Natural killer cell (primary cell): ENCODE data around the gene ACTR1B. TPM values are rescaled to one million over a fixed set of nuclear protein-coding genes. Genes with fewer than 3 reads are reported as not detected.

ENCODE experiments used
- ATAC-seq, 3 donors: fragments of 150-1000 bp in 2 of 3; fragments of 200-7000 bp in 1 of 3; cut with Tn5 transposase; 1 replicate in 1 of 3; 2 replicates in 2 of 3; pipeline ENCODE4 v1.10.0; 2021; ENCODE audit warnings: mild to moderate bottlenecking in 2 of 3, moderate library complexity in 2 of 3
- DNase-seq, 2 donors: peaks; one replicate each; pipeline versions ENCODE4 v3.0.0 to v3.0.0-alpha.2; 2013 to 2021; ENCODE audit warnings: mixed read lengths in 1 of 2
- H3K27ac ChIP-seq: one replicate; pipeline ENCODE4 v1.5.1; 2013; ENCODE audit warnings: mild to moderate bottlenecking, low read length
- H3K27me3 ChIP-seq: one replicate; pipeline ENCODE4 v1.6.1; 2013; ENCODE audit warnings: low read length; ENCODE audit not compliant: control insufficient read depth, insufficient read depth
- H3K36me3 ChIP-seq: one replicate; pipeline ENCODE4 v1.6.1; 2013; ENCODE audit warnings: low read length; ENCODE audit not compliant: control insufficient read depth, insufficient read depth
- H3K4me1 ChIP-seq: one replicate; pipeline ENCODE4 v1.6.1; 2013; ENCODE audit warnings: low read length; ENCODE audit not compliant: control insufficient read depth, insufficient read depth
- H3K4me3 ChIP-seq: one replicate; pipeline ENCODE4 v1.5.1; 2013; ENCODE audit warnings: low read length
- H3K9me3 ChIP-seq: one replicate; pipeline ENCODE4 v1.6.1; 2013; ENCODE audit warnings: low read length; ENCODE audit not compliant: control insufficient read depth, insufficient read depth
- H3K27ac Mint-ChIP-seq, 2 donors: one replicate each; pipeline ENCODE4 v1.8.0; 2022; ENCODE audit warnings: mild to moderate bottlenecking in 2 of 2, mixed read lengths in 2 of 2, moderate library complexity in 1 of 2
- H3K27me3 Mint-ChIP-seq, 2 donors: one replicate each; pipeline ENCODE4 v1.8.0; 2022; ENCODE audit warnings: low read depth in 2 of 2, mixed read lengths in 2 of 2
- H3K36me3 Mint-ChIP-seq: one replicate; pipeline ENCODE4 v1.8.0; 2022; ENCODE audit warnings: mixed read lengths
- H3K4me1 Mint-ChIP-seq, 2 donors: one replicate each; pipeline ENCODE4 v1.8.0; 2022; ENCODE audit warnings: mixed read lengths in 2 of 2
- H3K4me3 Mint-ChIP-seq: one replicate; pipeline ENCODE4 v1.8.0; 2022; ENCODE audit warnings: mild to moderate bottlenecking, moderate library complexity, mixed read lengths
- H3K9me3 Mint-ChIP-seq, 2 donors: one replicate each; pipeline ENCODE4 v1.8.0; 2022; ENCODE audit warnings: mixed read lengths in 2 of 2
- CTCF ChIP-seq: fragments of 200-600 bp; IDR thresholded peaks from one replicate; pipeline ENCODE4 v1.8.0; 2022; ENCODE audit warnings: antibody characterized with exemption
- WGBS: methylation state at CpG from one replicate; pipeline ENCODE4 v1.1.7; 2013; ENCODE audit warnings: missing lambda C conversion rate; ENCODE audit not compliant: insufficient coverage; 5-methylcytosine and 5-hydroxymethylcytosine counted together
- intact Hi-C: fragments of 100-400 bp; cut with micrococcal nuclease; formaldehyde crosslinking; loops from one replicate; pipeline ENCODE4 v1.14.2; 2022
- total RNA-seq, 4 donors: library from RNA; stranded (reverse); fragments of 120-200 nt in 1 of 4; gene quantifications; one replicate each; pipeline versions ENCODE4 v1.2.3 to v1.2.4, GENCODE V29; 2013 to 2022

ACTR1B gene
- total RNA-seq, 3 donors from 2014 or later (not counting 1 experiment from before 2014, with no cell fraction given) = 71.6 to 81.1 (median 73.1) TPM

GRCh38 chr2:97653874-97654273, 10.0 kb downstream of the ACTR1B start:
- ATAC-seq (no peak), DNase-seq (no peak)
- Histone ChIP-seq H3K4me3 (no peak overlapping the region), H3K27ac (no peak overlapping the region), H3K27me3 (no peaks in the 10 kb centered on the region), H3K4me1 (no peaks in the 10 kb centered on the region), H3K9me3 (no peaks in the 10 kb centered on the region), H3K36me3 (peaks cover 38% of the 10 kb centered on the region)
- intact Hi-C loops = no loop called here
- Mint-ChIP-seq H3K4me1 (peaks cover 10 to 14% of the 10 kb centered on the region in 2 donors), H3K4me3 (no peak overlapping the region), H3K27ac (peak overlapping the region; percentile 46 to 67), H3K36me3 (no peaks in the 10 kb centered on the region), H3K9me3 (no peaks in the 10 kb centered on the region), H3K27me3 (no peaks in the 10 kb centered on the region)
- TF ChIP-seq CTCF = no peak
- WGBS = 100% methylated on average over 1 of the region's 1 CpG

GRCh38 chr2:97653473-97653872, 10.4 kb downstream of the ACTR1B start:
- no peak for TF ChIP-seq CTCF
- H3K36me3 ChIP-seq = peaks cover 38% of the 10 kb centered on the region
- no peaks in the 10 kb centered on the region for H3K27me3 Mint-ChIP-seq
- H3K27ac ChIP-seq = no peak overlapping the region
- H3K9me3 ChIP-seq = no peaks in the 10 kb centered on the region
- no peak for ATAC-seq
- no peaks in the 10 kb centered on the region for H3K9me3 Mint-ChIP-seq
- H3K4me1 Mint-ChIP-seq = peaks cover 13 to 14% of the 10 kb centered on the region in 2 donors
- WGBS = 100% methylated on average over 2 of the region's 2 CpGs
- H3K27me3 ChIP-seq = no peaks in the 10 kb centered on the region
- DNase-seq = no peak
- no peak overlapping the region for H3K4me3 ChIP-seq
- intact Hi-C loops = no loop called here
- no peak overlapping the region for H3K4me3 Mint-ChIP-seq
- H3K4me1 ChIP-seq = no peaks in the 10 kb centered on the region
- peaks cover 3% of the 10 kb centered on the region for H3K36me3 Mint-ChIP-seq
- H3K27ac Mint-ChIP-seq = peak overlapping the region; percentile 46 to 67

- TF ChIP-seq CTCF = no peak
- H3K4me3 Mint-ChIP-seq = no peak overlapping the region
- H3K36me3 Mint-ChIP-seq = peaks cover 8% of the 10 kb centered on the region
- Histone ChIP-seq H3K27me3 (no peaks in the 10 kb centered on the region), H3K9me3 (no peaks in the 10 kb centered on the region), H3K27ac (no peak overlapping the region), H3K4me3 (no peak overlapping the region), H3K4me1 (peaks cover 12% of the 10 kb centered on the region), H3K36me3 (peaks cover 28% of the 10 kb centered on the region)
- intact Hi-C loops = no loop called here
- no peaks in the 10 kb centered on the region for H3K9me3 Mint-ChIP-seq
- DNase-seq (no peak), ATAC-seq (no peak)
- peak overlapping the region in 1 of 2 donors; percentile 82 for H3K27ac Mint-ChIP-seq
- H3K4me1 Mint-ChIP-seq = peaks cover 23 to 29% of the 10 kb centered on the region in 2 donors
- WGBS = 95% methylated on average over 4 of the region's 4 CpGs
- no peaks in the 10 kb centered on the region for H3K27me3 Mint-ChIP-seq
Measured at GRCh38 chr2:97651114-97651513, 12.7 kb downstream of the ACTR1B start.

- ATAC-seq = no peak
- Histone ChIP-seq H3K27me3 (no peaks in the 10 kb centered on the region), H3K27ac (peak overlapping the region; percentile 15), H3K4me1 (peaks cover 22% of the 10 kb centered on the region), H3K4me3 (no peak overlapping the region), H3K9me3 (no peaks in the 10 kb centered on the region), H3K36me3 (peaks cover 24% of the 10 kb centered on the region)
- WGBS = 95% methylated on average over 4 of the region's 4 CpGs
- TF ChIP-seq CTCF = no peak
- peak in 1 of 2 donors; percentile 7 for DNase-seq
- intact Hi-C loops = no loop called here
- Mint-ChIP-seq H3K9me3 (no peaks in the 10 kb centered on the region), H3K27me3 (no peaks in the 10 kb centered on the region), H3K4me1 (peaks cover 26 to 27% of the 10 kb centered on the region in 2 donors), H3K27ac (peak overlapping the region; percentile 96 to 99), H3K4me3 (peak overlapping the region; percentile 96), H3K36me3 (peaks cover 8% of the 10 kb centered on the region)
Measured at GRCh38 chr2:97646977-97647376, 16.9 kb downstream of the ACTR1B start.
